Liver (tissue), 9 donors: Measurements from ENCODE around the gene TFF2. TPM values are rescaled to one million over a fixed set of nuclear protein-coding genes. Genes with fewer than 3 reads are reported as not detected.

Source experiments
- DNase-seq: peaks from one replicate; pipeline ENCODE4 v3.0.0-alpha.2; 2017; ENCODE audit warnings: low spot score
- H3K27ac ChIP-seq, 2 donors: one replicate each; pipeline ENCODE4 v1.7.0; 2013; ENCODE audit warnings: inconsistent platforms in 2 of 2, low read length in 2 of 2, control low read depth in 1 of 2, low read depth in 1 of 2, mild to moderate bottlenecking in 1 of 2
- H3K27me3 ChIP-seq, 4 donors: one replicate each; pipeline versions ENCODE4 v1.6.1 to v1.7.0; 2013; ENCODE audit warnings: low read length in 3 of 4, inconsistent platforms in 1 of 4, mild to moderate bottlenecking in 1 of 4, moderate library complexity in 1 of 4; ENCODE audit not compliant: control insufficient read depth in 4 of 4, insufficient read depth in 4 of 4
- H3K36me3 ChIP-seq, 4 donors: one replicate each; pipeline versions ENCODE4 v1.6.1 to v1.7.0; 2013; ENCODE audit warnings: low read length in 3 of 4, mild to moderate bottlenecking in 3 of 4, low read depth in 1 of 4, moderate library complexity in 1 of 4; ENCODE audit not compliant: control insufficient read depth in 4 of 4, insufficient read depth in 3 of 4
- H3K4me1 ChIP-seq, 4 donors: one replicate each; pipeline versions ENCODE4 v1.6.1 to v1.7.0; 2013; ENCODE audit warnings: low read length in 3 of 4, mild to moderate bottlenecking in 3 of 4, moderate library complexity in 1 of 4; ENCODE audit not compliant: control insufficient read depth in 4 of 4, insufficient read depth in 4 of 4
- H3K4me3 ChIP-seq, 3 donors: one replicate each; pipeline versions ENCODE4 v1.6.1 to v1.7.0; 2013; ENCODE audit warnings: low read length in 3 of 3, control low read depth in 1 of 3, low read depth in 1 of 3, mild to moderate bottlenecking in 1 of 3
- H3K9ac ChIP-seq, 2 donors: one replicate each; pipeline ENCODE4 v1.7.0; 2013; ENCODE audit warnings: low read length in 2 of 2, mild to moderate bottlenecking in 2 of 2, moderate library complexity in 2 of 2, control low read depth in 1 of 2, low read depth in 1 of 2
- H3K9me3 ChIP-seq, 4 donors: one replicate each; pipeline versions ENCODE4 v1.6.1 to v1.7.0; 2013; ENCODE audit warnings: low read length in 3 of 4; ENCODE audit not compliant: control insufficient read depth in 4 of 4
- EGR1 ChIP-seq, 2 donors: IDR thresholded peaks; 2 replicates each; pipeline ENCODE4 v1.6.1; 2016 to 2018; ENCODE audit warnings: antibody characterized with exemption in 2 of 2, low read depth in 2 of 2
- FOXA1 ChIP-seq: IDR thresholded peaks from 2 replicates; pipeline ENCODE4 v1.6.1; 2016; ENCODE audit warnings: antibody characterized with exemption
- FOXA2 ChIP-seq: IDR thresholded peaks from 2 replicates; pipeline ENCODE4 v1.6.1; 2016; ENCODE audit warnings: antibody characterized with exemption
- GABPA ChIP-seq, 2 donors: IDR thresholded peaks in 1 of 2; conservative IDR thresholded peaks in 1 of 2; 2 replicates each; pipeline ENCODE4 v1.6.1; 2016; ENCODE audit warnings: antibody characterized with exemption in 2 of 2, mild to moderate bottlenecking in 1 of 2, moderate library complexity in 1 of 2
- HNF4A ChIP-seq, 2 donors: conservative IDR thresholded peaks; 2 replicates each; pipeline ENCODE4 v1.6.1; 2016; ENCODE audit warnings: antibody characterized with exemption in 2 of 2, mild to moderate bottlenecking in 2 of 2
- HNF4G ChIP-seq: IDR thresholded peaks from 2 replicates; pipeline ENCODE4 v1.6.1; 2016; ENCODE audit warnings: antibody characterized with exemption
- JUND ChIP-seq, 2 donors: IDR thresholded peaks; 2 replicates each; pipeline ENCODE4 v1.6.1; 2016; ENCODE audit warnings: antibody characterized with exemption in 2 of 2
- NR2F2 ChIP-seq: IDR thresholded peaks from 2 replicates; pipeline ENCODE4 v1.6.1; 2016; ENCODE audit warnings: antibody characterized with exemption
- RAD21 ChIP-seq, 2 donors: IDR thresholded peaks; 2 replicates each; pipeline ENCODE4 v1.6.1; 2016; ENCODE audit warnings: antibody characterized with exemption in 2 of 2, mild to moderate bottlenecking in 2 of 2
- RXRA ChIP-seq, 2 donors: IDR thresholded peaks; 2 replicates each; pipeline ENCODE4 v1.6.1; 2017 to 2018; ENCODE audit warnings: antibody characterized with exemption in 2 of 2, mild to moderate bottlenecking in 1 of 2
- SP1 ChIP-seq: IDR thresholded peaks from 2 replicates; pipeline ENCODE4 v1.6.1; 2018; ENCODE audit warnings: antibody characterized with exemption, mild to moderate bottlenecking
- TAF1 ChIP-seq: conservative IDR thresholded peaks from 2 replicates; pipeline ENCODE4 v1.6.1; 2016; ENCODE audit warnings: antibody characterized with exemption, mild to moderate bottlenecking
- YY1 ChIP-seq: IDR thresholded peaks from 2 replicates; pipeline ENCODE4 v1.6.1; 2016; ENCODE audit warnings: antibody characterized with exemption, mild to moderate bottlenecking
- WGBS: extraction: QIAGEN DNeasy Blood & Tissue Kit; methylation state at CpG from one replicate; pipeline ENCODE4 v1.1.7; 2013; 5-methylcytosine and 5-hydroxymethylcytosine counted together
- polyA plus RNA-seq, 2 donors: library from polyadenylated mRNA; stranded (reverse) in 1 of 2; unstranded in 1 of 2; fragments of 200-250 nt in 1 of 2; fragments of >200 nt in 1 of 2; fragmentation: Nextera tagmentation in 1 of 2; extraction: Ambion mirVana in 1 of 2; gene quantifications; one replicate each; pipeline versions ENCODE4 v1.2.1 to v1.2.3, GENCODE V29; 2013 to 2015
- total RNA-seq, 2 donors: library from RNA; depleted of rRNA; stranded (reverse); fragments of >200 nt; gene quantifications; one replicate each; pipeline ENCODE4 v1.2.3, GENCODE V29; 2014
- TF ChIP-seq, protein P1 (sequence below): IDR thresholded peaks from 2 replicates; pipeline ENCODE4 v1.6.1; 2016; ENCODE audit warnings: antibody characterized with exemption
- TF ChIP-seq, protein P2 (sequence below): IDR thresholded peaks from 2 replicates; pipeline ENCODE4 v1.6.1; 2016; ENCODE audit warnings: antibody characterized with exemption, mild to moderate bottlenecking
- TF ChIP-seq, protein P3 (sequence below): IDR thresholded peaks from 2 replicates; pipeline ENCODE4 v1.6.1; 2016; ENCODE audit warnings: antibody characterized with exemption
- TF ChIP-seq, protein P4 (sequence below): IDR thresholded peaks from 2 replicates; pipeline ENCODE4 v1.6.1; 2016; ENCODE audit warnings: antibody characterized with exemption
- TF ChIP-seq, protein P5 (sequence below): fragments of 150-350 bp; IDR thresholded peaks from 2 replicates; pipeline ENCODE4 v1.5.1; 2017; ENCODE audit warnings: improper control_type of control experiment, low read depth, low read length; ENCODE audit not compliant: missing input control
- donor health status: healthy.
- donor health status: healthy.
- donor health status: healthy.
- donor health status: healthy.
- donor health status: healthy.

The TFF2 gene
- total and polyA plus RNA-seq, 4 donors, result 1.0 TPM; not detected in 3

DNA sequence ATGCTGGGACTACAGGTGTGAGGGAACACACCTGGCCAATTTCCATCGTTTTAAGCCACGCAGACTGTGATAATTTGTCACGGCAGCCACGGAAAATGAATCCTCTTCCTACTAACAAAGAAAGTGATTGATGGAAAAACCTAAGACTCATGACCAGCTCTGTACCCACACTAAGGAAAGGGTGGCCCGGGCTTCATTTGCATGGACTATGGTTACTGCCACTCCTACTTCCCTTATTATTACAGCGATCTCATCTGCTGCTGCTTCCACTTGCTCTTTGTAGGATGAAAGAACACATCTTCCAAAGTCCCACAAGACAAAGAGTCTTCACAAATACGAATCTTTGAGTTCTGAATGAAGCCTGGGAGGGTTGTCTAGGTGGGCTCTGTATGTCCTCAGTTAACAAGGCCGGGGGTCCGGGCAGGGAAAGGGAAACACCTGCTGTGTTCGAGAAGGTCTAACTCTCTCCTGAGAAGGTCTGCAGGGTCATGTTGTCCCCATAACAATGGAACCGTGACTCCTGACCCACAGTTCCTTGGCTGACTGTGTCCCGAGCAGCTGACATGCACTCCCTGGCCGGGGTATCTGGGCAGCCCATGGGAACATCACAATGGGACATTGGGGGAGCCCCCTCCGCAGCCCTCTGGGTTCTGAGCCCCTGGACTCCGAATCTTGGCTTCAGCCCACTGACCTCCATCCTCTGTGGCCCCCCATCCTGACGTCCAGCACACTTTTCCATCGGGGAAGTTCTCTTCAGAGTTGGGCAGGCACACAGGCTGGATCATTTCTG, 28.8 kb upstream of the TFF2 start:
- Histone ChIP-seq H3K4me1 (no peaks in the 10 kb centered on the region), H3K27ac (no peak overlapping the region), H3K36me3 (no peaks in the 10 kb centered on the region), H3K9ac (no peak overlapping the region), H3K4me3 (no peak overlapping the region), H3K27me3 (no peaks in the 10 kb centered on the region), H3K9me3 (peaks cover 0 to 5% (median 0%) of the 10 kb centered on the region in 4 donors)
- TF ChIP-seq, protein P1, sequence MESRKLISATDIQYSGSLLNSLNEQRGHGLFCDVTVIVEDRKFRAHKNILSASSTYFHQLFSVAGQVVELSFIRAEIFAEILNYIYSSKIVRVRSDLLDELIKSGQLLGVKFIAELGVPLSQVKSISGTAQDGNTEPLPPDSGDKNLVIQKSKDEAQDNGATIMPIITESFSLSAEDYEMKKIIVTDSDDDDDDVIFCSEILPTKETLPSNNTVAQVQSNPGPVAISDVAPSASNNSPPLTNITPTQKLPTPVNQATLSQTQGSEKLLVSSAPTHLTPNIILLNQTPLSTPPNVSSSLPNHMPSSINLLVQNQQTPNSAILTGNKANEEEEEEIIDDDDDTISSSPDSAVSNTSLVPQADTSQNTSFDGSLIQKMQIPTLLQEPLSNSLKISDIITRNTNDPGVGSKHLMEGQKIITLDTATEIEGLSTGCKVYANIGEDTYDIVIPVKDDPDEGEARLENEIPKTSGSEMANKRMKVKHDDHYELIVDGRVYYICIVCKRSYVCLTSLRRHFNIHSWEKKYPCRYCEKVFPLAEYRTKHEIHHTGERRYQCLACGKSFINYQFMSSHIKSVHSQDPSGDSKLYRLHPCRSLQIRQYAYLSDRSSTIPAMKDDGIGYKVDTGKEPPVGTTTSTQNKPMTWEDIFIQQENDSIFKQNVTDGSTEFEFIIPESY, result no peak
- TF ChIP-seq FOXA1 (no peak), HNF4G (no peak), JUND (IDR thresholded peaks at IDR 0.05) (no peak), TAF1 (no peak), SP1 (no peak), GABPA (IDR thresholded peaks at IDR 0.05 in 1 of 2, conservative IDR thresholded peaks at IDR 0.05 in 1 of 2) (no peak), FOXA2 (no peak), NR2F2 (no peak), EGR1 (IDR thresholded peaks at IDR 0.05; ENCODE audit: low read depth in 2 of 2) (no peak), RAD21 (IDR thresholded peaks at IDR 0.05) (no peak), HNF4A (conservative IDR thresholded peaks at IDR 0.05) (no peak), RXRA (IDR thresholded peaks at IDR 0.05) (no peak), YY1 (no peak)
- TF ChIP-seq, protein P2, sequence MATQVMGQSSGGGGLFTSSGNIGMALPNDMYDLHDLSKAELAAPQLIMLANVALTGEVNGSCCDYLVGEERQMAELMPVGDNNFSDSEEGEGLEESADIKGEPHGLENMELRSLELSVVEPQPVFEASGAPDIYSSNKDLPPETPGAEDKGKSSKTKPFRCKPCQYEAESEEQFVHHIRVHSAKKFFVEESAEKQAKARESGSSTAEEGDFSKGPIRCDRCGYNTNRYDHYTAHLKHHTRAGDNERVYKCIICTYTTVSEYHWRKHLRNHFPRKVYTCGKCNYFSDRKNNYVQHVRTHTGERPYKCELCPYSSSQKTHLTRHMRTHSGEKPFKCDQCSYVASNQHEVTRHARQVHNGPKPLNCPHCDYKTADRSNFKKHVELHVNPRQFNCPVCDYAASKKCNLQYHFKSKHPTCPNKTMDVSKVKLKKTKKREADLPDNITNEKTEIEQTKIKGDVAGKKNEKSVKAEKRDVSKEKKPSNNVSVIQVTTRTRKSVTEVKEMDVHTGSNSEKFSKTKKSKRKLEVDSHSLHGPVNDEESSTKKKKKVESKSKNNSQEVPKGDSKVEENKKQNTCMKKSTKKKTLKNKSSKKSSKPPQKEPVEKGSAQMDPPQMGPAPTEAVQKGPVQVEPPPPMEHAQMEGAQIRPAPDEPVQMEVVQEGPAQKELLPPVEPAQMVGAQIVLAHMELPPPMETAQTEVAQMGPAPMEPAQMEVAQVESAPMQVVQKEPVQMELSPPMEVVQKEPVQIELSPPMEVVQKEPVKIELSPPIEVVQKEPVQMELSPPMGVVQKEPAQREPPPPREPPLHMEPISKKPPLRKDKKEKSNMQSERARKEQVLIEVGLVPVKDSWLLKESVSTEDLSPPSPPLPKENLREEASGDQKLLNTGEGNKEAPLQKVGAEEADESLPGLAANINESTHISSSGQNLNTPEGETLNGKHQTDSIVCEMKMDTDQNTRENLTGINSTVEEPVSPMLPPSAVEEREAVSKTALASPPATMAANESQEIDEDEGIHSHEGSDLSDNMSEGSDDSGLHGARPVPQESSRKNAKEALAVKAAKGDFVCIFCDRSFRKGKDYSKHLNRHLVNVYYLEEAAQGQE, result no peak
- TF ChIP-seq, protein P3, sequence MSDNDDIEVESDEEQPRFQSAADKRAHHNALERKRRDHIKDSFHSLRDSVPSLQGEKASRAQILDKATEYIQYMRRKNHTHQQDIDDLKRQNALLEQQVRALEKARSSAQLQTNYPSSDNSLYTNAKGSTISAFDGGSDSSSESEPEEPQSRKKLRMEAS, result no peak
- TF ChIP-seq, protein P4, sequence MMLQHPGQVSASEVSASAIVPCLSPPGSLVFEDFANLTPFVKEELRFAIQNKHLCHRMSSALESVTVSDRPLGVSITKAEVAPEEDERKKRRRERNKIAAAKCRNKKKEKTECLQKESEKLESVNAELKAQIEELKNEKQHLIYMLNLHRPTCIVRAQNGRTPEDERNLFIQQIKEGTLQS, result no peak
- TF ChIP-seq, protein P5, sequence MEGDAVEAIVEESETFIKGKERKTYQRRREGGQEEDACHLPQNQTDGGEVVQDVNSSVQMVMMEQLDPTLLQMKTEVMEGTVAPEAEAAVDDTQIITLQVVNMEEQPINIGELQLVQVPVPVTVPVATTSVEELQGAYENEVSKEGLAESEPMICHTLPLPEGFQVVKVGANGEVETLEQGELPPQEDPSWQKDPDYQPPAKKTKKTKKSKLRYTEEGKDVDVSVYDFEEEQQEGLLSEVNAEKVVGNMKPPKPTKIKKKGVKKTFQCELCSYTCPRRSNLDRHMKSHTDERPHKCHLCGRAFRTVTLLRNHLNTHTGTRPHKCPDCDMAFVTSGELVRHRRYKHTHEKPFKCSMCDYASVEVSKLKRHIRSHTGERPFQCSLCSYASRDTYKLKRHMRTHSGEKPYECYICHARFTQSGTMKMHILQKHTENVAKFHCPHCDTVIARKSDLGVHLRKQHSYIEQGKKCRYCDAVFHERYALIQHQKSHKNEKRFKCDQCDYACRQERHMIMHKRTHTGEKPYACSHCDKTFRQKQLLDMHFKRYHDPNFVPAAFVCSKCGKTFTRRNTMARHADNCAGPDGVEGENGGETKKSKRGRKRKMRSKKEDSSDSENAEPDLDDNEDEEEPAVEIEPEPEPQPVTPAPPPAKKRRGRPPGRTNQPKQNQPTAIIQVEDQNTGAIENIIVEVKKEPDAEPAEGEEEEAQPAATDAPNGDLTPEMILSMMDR, result no peak
- no peak for DNase-seq
- WGBS, result 80% methylated on average over 17 of the region's 17 CpGs
